CD14-positive monocyte (primary cell): Measurements from ENCODE around the gene PAGR1. TPM values are rescaled to one million over a fixed set of nuclear protein-coding genes. Genes with fewer than 3 reads are reported as not detected.
"Not testable (repeated sequence)": the region's sequence is repeated elsewhere in the genome, so short reads cannot be mapped to it uniquely, and the experiment has no call there.

Source experiments
- DNase-seq, 3 donors: peaks; one replicate each; pipeline ENCODE4 v3.0.0-alpha.2; 2011 to 2022
- H2AFZ ChIP-seq: 2 replicates; pipeline ENCODE4 v1.6.0; 2012; ENCODE audit warnings: mild to moderate bottlenecking, low read depth, low read length, inconsistent platforms; ENCODE audit not compliant: insufficient read depth, poor library complexity, severe bottlenecking
- H3K27ac ChIP-seq, 2 donors: 1 replicate in 1 of 2; 2 replicates in 1 of 2; pipeline ENCODE4 v1.5.1; 2012 to 2013; ENCODE audit warnings: low read length in 2 of 2, control low read depth in 1 of 2, inconsistent platforms in 1 of 2, low read depth in 1 of 2, mild to moderate bottlenecking in 1 of 2
- H3K27me3 ChIP-seq, 2 donors: one replicate each; pipeline versions ENCODE4 v1.6.0 to v1.6.1; 2011 to 2013; ENCODE audit warnings: low read length in 2 of 2; ENCODE audit not compliant: control insufficient read depth in 2 of 2, insufficient read depth in 2 of 2
- H3K36me3 ChIP-seq, 2 donors: replicated peaks in 1 of 2; 1 replicate in 1 of 2; 2 replicates in 1 of 2; pipeline versions ENCODE4 v1.5.1 to v1.6.1; 2012 to 2013; ENCODE audit warnings: low read length in 2 of 2, control low read depth in 1 of 2, inconsistent platforms in 1 of 2, mild to moderate bottlenecking in 1 of 2; ENCODE audit not compliant: insufficient read depth in 2 of 2, control insufficient read depth in 1 of 2
- H3K4me1 ChIP-seq, 2 donors: 1 replicate in 1 of 2; 2 replicates in 1 of 2; pipeline versions ENCODE4 v1.5.1 to v1.6.1; 2012 to 2013; ENCODE audit warnings: low read length in 2 of 2, control low read depth in 1 of 2, inconsistent platforms in 1 of 2, mild to moderate bottlenecking in 1 of 2, moderate library complexity in 1 of 2; ENCODE audit not compliant: insufficient read depth in 2 of 2, control insufficient read depth in 1 of 2
- H3K4me2 ChIP-seq: replicated peaks from 2 replicates; pipeline ENCODE3; 2012; ENCODE audit warnings: low read length, moderate library complexity, mild to moderate bottlenecking; ENCODE audit not compliant: poor library complexity, severe bottlenecking; ENCODE audit errors: extremely low read depth
- H3K4me3 ChIP-seq, 3 experiments: fragments of 200-600 bp in 1 of 3; sonication (generic) in 1 of 3; replicated peaks in 1 of 3; 1 replicate in 2 of 3; 2 replicates in 1 of 3; pipeline ENCODE4 v1.5.1; 2011 to 2013; ENCODE audit warnings: low read length in 3 of 3, mild to moderate bottlenecking in 3 of 3, control low read depth in 2 of 3, low read depth in 2 of 3, inconsistent platforms in 1 of 3, moderate library complexity in 1 of 3
- H3K79me2 ChIP-seq: 2 replicates; pipeline ENCODE4 v1.6.0; 2012; ENCODE audit warnings: mild to moderate bottlenecking, control low read depth, inconsistent platforms, low read length, moderate library complexity; ENCODE audit not compliant: insufficient read depth
- H3K9ac ChIP-seq: 2 replicates; pipeline ENCODE4 v1.6.0; 2017; ENCODE audit warnings: low read length, mild to moderate bottlenecking; ENCODE audit not compliant: insufficient read depth, poor library complexity, severe bottlenecking
- H3K9me3 ChIP-seq, 2 donors: replicated peaks in 1 of 2; 1 replicate in 1 of 2; 2 replicates in 1 of 2; pipeline versions ENCODE4 v1.5.1 to v1.6.1; 2012 to 2013; ENCODE audit warnings: low read length in 2 of 2, control low read depth in 1 of 2; ENCODE audit not compliant: control insufficient read depth in 1 of 2, insufficient read depth in 1 of 2
- H4K20me1 ChIP-seq: 2 replicates; pipeline ENCODE4 v1.6.0; 2012; ENCODE audit warnings: mild to moderate bottlenecking, low read length, control low read depth, moderate library complexity; ENCODE audit not compliant: insufficient read depth
- H3K27ac Mint-ChIP-seq, 7 donors: one replicate each; pipeline ENCODE4 v1.8.0; 2020; ENCODE audit warnings: mild to moderate bottlenecking in 7 of 7, mixed read lengths in 7 of 7, moderate library complexity in 6 of 7, inconsistent platforms in 2 of 7
- H3K27me3 Mint-ChIP-seq, 3 donors: one replicate each; pipeline ENCODE4 v1.8.0; 2021 to 2022; ENCODE audit warnings: low read depth in 3 of 3, mild to moderate bottlenecking in 3 of 3, mixed read lengths in 3 of 3, moderate library complexity in 3 of 3, inconsistent platforms in 1 of 3
- H3K36me3 Mint-ChIP-seq, 2 donors: one replicate each; pipeline ENCODE4 v1.8.0; 2020; ENCODE audit warnings: mixed read lengths in 2 of 2, inconsistent platforms in 1 of 2, mild to moderate bottlenecking in 1 of 2
- H3K4me1 Mint-ChIP-seq: one replicate; pipeline ENCODE4 v1.8.0; 2020; ENCODE audit warnings: mild to moderate bottlenecking, mixed read lengths
- H3K4me3 Mint-ChIP-seq, 2 donors: one replicate each; pipeline ENCODE4 v1.8.0; 2020; ENCODE audit warnings: mild to moderate bottlenecking in 2 of 2, mixed read lengths in 2 of 2, moderate library complexity in 1 of 2
- H3K9me3 Mint-ChIP-seq, 7 donors: one replicate each; pipeline ENCODE4 v1.8.0; 2020 to 2022; ENCODE audit warnings: mixed read lengths in 7 of 7, mild to moderate bottlenecking in 6 of 7, moderate library complexity in 6 of 7, inconsistent platforms in 2 of 7
- CTCF ChIP-seq: fragments of 200-600 bp; IDR thresholded peaks from one replicate; pipeline ENCODE4 v1.8.0; 2022; ENCODE audit warnings: antibody characterized with exemption, mild to moderate bottlenecking
- WGBS: methylation state at CpG from one replicate; pipeline ENCODE4 v1.1.5; 2013; ENCODE audit warnings: missing lambda C conversion rate; ENCODE audit not compliant: insufficient coverage; 5-methylcytosine and 5-hydroxymethylcytosine counted together
- intact Hi-C, 2 donors: fragments of 100-400 bp; cut with micrococcal nuclease; formaldehyde crosslinking; loops; one replicate each; pipeline versions ENCODE4 v1.15.0 to v1.15.1; 2023
- polyA plus RNA-seq, 3 donors: library from polyadenylated mRNA; depleted of rRNA in 1 of 3; unstranded in 2 of 3; stranded (reverse) in 1 of 3; fragments of 300-500 nt in 2 of 3; fragments of >200 nt in 1 of 3; fragmentation: Illumina TruSeq in 2 of 3; gene quantifications; 1 replicate in 2 of 3; 2 replicates in 1 of 3; pipeline ENCODE4 v1.2.3, GENCODE V29; 2012 to 2021

Gene PAGR1
- polyA plus RNA-seq, 3 donors: 12.6 to 43.4 (median 36.3) TPM

GRCh38 chr16:29830774-29831173 is 14.8 kb downstream of the PAGR1 start:
- no peak overlapping the region for H3K4me3 ChIP-seq
- H3K4me2 ChIP-seq: no peak overlapping the region
- H4K20me1 ChIP-seq: peaks cover 97% of the 10 kb centered on the region
- 100% methylated on average over 9 of the region's 11 CpGs for WGBS
- DNase-seq: no peak
- no peaks in the 10 kb centered on the region for H3K4me1 ChIP-seq
- H3K27me3 ChIP-seq: no peaks in the 10 kb centered on the region
- no peaks in the 10 kb centered on the region for H3K9me3 ChIP-seq
- no peak for TF ChIP-seq CTCF
- no peak overlapping the region for H3K9ac ChIP-seq
- intact Hi-C loops: no loop called here
- H3K79me2 ChIP-seq: peaks cover 42% of the 10 kb centered on the region
- H3K27ac ChIP-seq: no peak overlapping the region
- Mint-ChIP-seq H3K27me3 (no peaks in the 10 kb centered on the region), H3K27ac (peak overlapping the region in 2 of 7 donors; percentile 15 to 66), H3K4me1 (peaks cover 5% of the 10 kb centered on the region), H3K4me3 (no peak overlapping the region), H3K9me3 (no peaks in the 10 kb centered on the region), H3K36me3 (peaks cover 57 to 73% of the 10 kb centered on the region in 2 donors)
- H3K36me3 ChIP-seq: peaks cover 56 to 73% of the 10 kb centered on the region in 2 donors
- H2AFZ ChIP-seq: no peak overlapping the region

- peaks cover 62 to 74% of the 10 kb centered on the region in 2 donors for H3K36me3 Mint-ChIP-seq
- no peaks in the 10 kb centered on the region for H3K9me3 Mint-ChIP-seq
- no peak overlapping the region for H3K27ac ChIP-seq
- TF ChIP-seq CTCF: no peak
- no peaks in the 10 kb centered on the region for H3K27me3 ChIP-seq
- peaks cover 5% of the 10 kb centered on the region for H3K4me1 Mint-ChIP-seq
- H3K27ac Mint-ChIP-seq: peak overlapping the region in 1 of 7 donors; percentile 13
- whole genome bisulfite sequencing: 100% methylated on average over 1 of the region's 2 CpGs
- DNase-seq: no peak
- H3K4me3 ChIP-seq: no peak overlapping the region
- H3K79me2 ChIP-seq: peaks cover 35% of the 10 kb centered on the region
- no peak overlapping the region for H3K4me3 Mint-ChIP-seq
- no peaks in the 10 kb centered on the region for H3K27me3 Mint-ChIP-seq
- H3K9ac ChIP-seq: no peak overlapping the region
- H3K4me1 ChIP-seq: no peaks in the 10 kb centered on the region
- intact Hi-C loops: no loop called here
- H3K9me3 ChIP-seq: no peaks in the 10 kb centered on the region
- H2AFZ ChIP-seq: no peak overlapping the region
- H3K36me3 ChIP-seq: peaks cover 63 to 75% of the 10 kb centered on the region in 2 donors
- H4K20me1 ChIP-seq: peaks cover 95% of the 10 kb centered on the region
- H3K4me2 ChIP-seq: no peak overlapping the region
Observed at GRCh38 chr16:29831490-29831889, 15.5 kb downstream of the PAGR1 start.

- Mint-ChIP-seq H3K27ac (peak overlapping the region in 1 of 7 donors; percentile 69), H3K36me3 (peaks cover 72 to 88% of the 10 kb centered on the region in 2 donors)
- DNase-seq, H3K4me1 Mint-ChIP-seq, H3K4me3 ChIP-seq, H3K27me3 ChIP-seq, H3K4me1 ChIP-seq, H3K4me2 ChIP-seq, H3K27me3 Mint-ChIP-seq, H3K4me3 Mint-ChIP-seq, H2AFZ ChIP-seq, intact Hi-C loops, H3K9me3 Mint-ChIP-seq, H3K27ac ChIP-seq, H3K9ac ChIP-seq, H3K9me3 ChIP-seq: not testable (repeated sequence)
- Histone ChIP-seq H3K79me2 (peaks cover 19% of the 10 kb centered on the region), H4K20me1 (peaks cover 85% of the 10 kb centered on the region), H3K36me3 (peaks cover 80 to 92% of the 10 kb centered on the region in 2 donors)
- WGBS: 100% methylated on average over 1 of the region's 4 CpGs
Observed at GRCh38 chr16:29833219-29833618, 17.3 kb downstream of the PAGR1 start.
